Activated CD8-positive, alpha-beta memory T cell treated with anti-CD3 and anti-CD28 coated beads for 24 hours (primary cell): ENCODE results near the gene SPECC1L.

Source experiments
- DNase-seq: peaks from one replicate; pipeline ENCODE4 v3.0.0-alpha.2; 2020

The SPECC1L gene

GRCh38 chr22:24445481-24446259 is 175.0 kb downstream of the SPECC1L start:
- peak; percentile 67 for DNase-seq

GRCh38 chr22:24446260-24446611 is 175.6 kb downstream of the SPECC1L start:
- no peak for DNase-seq

GRCh38 chr22:24450610-24451009 is 180.0 kb downstream of the SPECC1L start:
- DNase-seq = no peak

GRCh38 chr22:24451162-24451561 is 180.5 kb downstream of the SPECC1L start:
- DNase-seq = no peak

- DNase-seq = no peak
Measured at GRCh38 chr22:24453853-24454252, 183.2 kb downstream of the SPECC1L start.

- no peak for DNase-seq
Measured at GRCh38 chr22:24455039-24455438, 184.4 kb downstream of the SPECC1L start.

- DNase-seq = no peak
Measured at GRCh38 chr22:24455751-24456426, 185.3 kb downstream of the SPECC1L start.

DNA sequence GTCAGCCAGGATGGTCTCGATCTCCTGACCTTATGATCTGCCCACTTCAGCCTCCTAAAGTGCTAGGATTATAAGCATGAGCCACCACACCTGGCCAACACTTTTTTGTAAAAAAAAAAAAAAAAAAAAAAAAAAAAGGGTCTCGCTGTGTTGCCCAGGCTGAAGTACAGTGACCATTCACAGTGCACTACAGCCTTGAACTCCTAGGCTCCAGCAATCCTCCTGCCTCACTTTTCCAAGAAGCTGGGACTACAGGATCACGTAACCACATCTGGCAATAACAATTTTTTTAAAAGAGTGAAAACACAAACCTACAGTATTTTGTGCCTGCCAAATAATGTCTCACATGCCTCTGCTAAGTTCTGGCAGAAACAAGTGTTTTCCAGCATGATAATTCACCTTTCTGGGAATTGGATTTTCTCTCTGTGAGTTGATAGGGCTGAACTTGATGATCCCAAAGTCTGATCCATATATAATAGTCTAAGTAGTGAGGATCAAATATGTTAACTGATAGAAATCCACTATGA is 187.3 kb downstream of the SPECC1L start:
- no peak for DNase-seq

- DNase-seq = no peak
Measured at GRCh38 chr22:24459911-24460310, 189.3 kb downstream of the SPECC1L start.

DNA sequence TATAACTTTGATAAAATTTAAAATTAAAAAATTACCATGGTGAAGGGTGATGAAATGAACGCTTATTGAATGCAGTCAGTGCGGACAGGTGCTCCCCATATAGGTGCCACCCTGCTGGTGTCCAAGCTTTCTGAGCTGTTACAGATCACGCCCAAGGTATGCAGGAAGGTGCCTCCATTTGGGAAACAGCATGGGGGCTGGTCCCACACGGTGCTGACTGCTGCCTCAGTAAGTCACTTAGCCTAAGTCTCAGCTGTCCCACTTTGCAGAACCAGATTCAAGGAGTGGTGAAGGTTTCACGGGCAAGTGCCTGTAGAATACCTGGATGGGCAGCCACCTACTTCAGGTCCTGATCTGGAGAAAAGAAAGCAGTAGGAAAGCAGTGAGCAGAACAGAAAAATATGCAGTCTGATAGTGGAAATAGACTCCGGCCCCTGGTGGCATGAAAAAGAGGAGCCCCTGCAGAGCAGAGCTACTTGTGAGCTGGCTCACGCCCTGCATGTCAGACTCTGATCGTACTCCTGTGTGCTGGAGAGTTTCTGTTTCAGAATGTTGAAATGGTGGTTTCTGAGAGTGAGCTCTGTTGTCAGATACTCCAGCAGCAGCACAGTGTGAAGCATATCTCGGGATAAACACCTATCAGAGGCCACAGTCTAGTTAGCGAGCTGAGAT is 189.9 kb downstream of the SPECC1L start:
- no peak for DNase-seq

DNA sequence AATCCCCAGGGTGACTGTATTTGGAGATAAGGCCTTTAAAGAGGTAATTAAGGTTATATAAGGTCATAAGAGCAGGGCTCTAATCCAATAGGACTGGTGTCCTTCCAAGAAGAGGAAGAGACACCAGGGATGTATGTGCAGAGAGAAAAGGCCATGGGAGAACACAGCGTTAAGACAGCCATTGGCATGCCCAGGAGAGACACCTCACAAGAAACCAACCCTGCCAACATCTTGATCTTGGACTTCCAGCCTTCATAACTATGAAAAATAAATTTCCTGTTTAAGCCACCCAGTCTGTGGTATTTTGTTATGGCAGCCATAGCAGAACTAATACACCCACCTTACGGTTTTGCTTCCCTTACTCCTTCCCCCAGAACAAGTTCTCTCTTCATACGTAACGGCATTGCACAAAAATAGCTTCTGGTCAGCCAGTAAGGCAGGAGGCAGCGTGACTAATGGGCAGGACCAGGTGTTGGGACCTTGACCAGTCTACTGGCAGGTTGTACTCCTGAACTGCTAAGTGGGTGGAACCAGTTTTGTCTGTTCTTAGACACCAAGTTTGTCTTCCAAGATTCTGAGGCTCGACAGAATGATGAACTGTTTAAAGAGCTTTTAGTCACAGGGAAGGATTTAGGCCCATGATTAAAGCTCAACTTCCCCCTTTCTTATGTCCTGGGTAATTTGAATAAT is 192.6 kb downstream of the SPECC1L start:
- no peak for DNase-seq

DNA sequence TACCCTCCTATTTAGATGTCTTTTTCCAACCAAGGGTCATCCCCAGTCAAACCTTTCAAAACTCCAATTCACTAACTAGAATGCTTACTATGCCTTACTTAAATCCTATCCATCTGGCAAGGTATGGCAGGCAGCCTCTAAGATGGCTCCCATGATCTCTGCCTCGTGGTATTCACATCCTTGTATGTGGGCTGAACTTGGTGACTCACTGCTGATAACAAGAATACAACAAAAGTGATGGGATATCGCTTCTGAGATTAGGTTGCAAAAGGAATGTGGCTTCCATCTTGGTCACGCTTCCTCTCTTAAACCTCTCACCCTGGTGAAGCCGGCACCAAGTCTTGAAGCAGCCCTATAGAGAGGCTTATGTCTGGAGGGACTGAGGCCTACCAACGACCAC is 194.9 kb downstream of the SPECC1L start:
- DNase-seq = no peak

- no peak for DNase-seq
Measured at GRCh38 chr22:24465975-24466374, 195.3 kb downstream of the SPECC1L start.

DNA sequence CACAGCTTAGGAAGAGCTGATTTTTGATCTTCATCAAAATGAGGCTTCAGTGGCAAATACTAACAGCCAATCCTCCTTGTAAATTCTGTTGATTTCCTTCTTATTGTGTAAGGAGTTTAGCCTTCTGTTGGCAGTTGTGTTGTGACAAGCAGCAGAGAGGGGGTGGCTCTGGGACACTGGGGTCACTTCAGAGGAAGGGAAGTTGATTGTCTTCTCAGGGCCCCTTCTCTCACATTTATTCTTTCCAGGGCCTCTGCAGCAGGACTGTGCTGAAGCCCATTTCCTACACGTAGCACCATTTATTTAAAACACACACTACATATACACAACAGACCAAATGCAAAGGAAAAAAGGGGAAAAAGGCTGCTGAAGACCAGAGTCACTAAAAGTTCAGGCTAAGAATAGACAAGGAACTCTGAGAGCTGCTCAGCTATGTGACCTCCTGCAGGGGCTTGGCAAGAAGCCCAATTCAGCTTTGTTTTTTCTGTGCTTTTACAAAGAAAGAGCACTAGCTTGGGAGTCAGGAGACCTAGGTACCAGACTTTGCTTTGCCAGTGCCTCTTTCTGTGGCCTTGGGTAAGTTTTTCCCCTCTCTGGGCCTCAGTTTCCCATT is 196.2 kb downstream of the SPECC1L start:
- no peak for DNase-seq

DNA sequence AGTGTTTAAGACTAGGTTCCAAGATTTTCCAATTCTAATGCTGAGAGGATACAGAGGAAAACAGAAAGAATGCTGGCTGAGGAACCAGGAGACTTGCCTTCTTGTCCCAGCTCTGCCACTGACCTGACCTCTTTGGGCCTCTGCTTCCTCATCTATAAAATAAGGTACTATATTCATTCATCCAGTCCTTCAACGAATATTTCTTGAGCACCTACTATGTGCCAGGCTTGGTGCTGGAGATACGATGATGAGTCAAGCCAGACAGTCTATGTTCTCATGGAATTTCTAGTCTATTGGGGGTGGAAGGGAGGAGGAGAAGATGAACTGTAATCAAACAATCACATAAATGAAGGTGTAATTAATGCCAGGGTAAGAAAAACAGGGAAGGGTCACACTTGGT is 196.7 kb downstream of the SPECC1L start:
- DNase-seq = no peak
